ENCODE data around the gene FOCAD. TPM values are rescaled to one million over a fixed set of nuclear protein-coding genes. Genes with fewer than 3 reads are reported as not detected.

Gene FOCAD
- total RNA-seq, 1 donor from 2014 or later = 28.7 TPM

DNA sequence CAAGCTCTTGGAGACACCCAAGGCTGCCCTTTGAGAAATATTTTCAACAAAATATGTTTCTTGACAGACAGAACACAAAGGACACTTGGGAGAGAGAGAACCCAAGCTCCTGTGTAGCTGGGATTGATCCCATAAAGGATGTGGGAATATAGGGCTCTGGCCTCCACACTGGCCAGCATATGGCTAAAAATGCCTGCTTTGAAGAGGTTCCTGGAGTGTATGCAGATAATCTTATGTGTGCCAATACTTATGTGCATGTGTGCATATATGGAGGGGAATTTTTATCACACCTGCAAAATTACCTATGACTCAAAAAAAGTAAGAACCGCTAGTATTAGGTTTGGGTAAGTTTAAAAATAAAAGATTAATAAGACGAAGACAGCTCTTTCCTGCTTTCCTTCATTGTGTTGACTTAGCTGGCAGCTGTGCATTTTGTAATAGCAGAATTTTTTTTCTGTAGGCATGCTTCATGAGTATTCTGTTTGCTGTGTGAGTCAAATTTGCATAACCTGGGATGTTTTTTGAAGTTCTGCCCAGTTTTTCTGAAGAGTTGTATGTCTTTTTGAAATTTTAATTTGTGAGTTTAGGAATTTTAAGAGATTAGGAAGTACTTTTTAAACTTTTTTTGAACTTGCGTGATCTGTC is 304.7 kb downstream of the FOCAD start:
- Mint-ChIP-seq H3K36me3 (ENCODE audit: low read depth) (peaks cover 20% of the 10 kb centered on the region), H3K27ac (ENCODE audit: unreplicated experiment) (no peak overlapping the region), H3K4me3 (ENCODE audit: unreplicated experiment) (no peak overlapping the region), H3K27me3 (ENCODE audit: low read depth) (no peaks in the 10 kb centered on the region), H3K4me1 (ENCODE audit: low read depth) (peaks cover 38% of the 10 kb centered on the region), H3K9me3 (ENCODE audit: low read depth) (no peaks in the 10 kb centered on the region)
- DNase-seq (ENCODE audit: low spot score) = no peak
- TF ChIP-seq, protein P1, sequence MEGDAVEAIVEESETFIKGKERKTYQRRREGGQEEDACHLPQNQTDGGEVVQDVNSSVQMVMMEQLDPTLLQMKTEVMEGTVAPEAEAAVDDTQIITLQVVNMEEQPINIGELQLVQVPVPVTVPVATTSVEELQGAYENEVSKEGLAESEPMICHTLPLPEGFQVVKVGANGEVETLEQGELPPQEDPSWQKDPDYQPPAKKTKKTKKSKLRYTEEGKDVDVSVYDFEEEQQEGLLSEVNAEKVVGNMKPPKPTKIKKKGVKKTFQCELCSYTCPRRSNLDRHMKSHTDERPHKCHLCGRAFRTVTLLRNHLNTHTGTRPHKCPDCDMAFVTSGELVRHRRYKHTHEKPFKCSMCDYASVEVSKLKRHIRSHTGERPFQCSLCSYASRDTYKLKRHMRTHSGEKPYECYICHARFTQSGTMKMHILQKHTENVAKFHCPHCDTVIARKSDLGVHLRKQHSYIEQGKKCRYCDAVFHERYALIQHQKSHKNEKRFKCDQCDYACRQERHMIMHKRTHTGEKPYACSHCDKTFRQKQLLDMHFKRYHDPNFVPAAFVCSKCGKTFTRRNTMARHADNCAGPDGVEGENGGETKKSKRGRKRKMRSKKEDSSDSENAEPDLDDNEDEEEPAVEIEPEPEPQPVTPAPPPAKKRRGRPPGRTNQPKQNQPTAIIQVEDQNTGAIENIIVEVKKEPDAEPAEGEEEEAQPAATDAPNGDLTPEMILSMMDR (IDR thresholded peaks at IDR 0.05) = no peak

DNA sequence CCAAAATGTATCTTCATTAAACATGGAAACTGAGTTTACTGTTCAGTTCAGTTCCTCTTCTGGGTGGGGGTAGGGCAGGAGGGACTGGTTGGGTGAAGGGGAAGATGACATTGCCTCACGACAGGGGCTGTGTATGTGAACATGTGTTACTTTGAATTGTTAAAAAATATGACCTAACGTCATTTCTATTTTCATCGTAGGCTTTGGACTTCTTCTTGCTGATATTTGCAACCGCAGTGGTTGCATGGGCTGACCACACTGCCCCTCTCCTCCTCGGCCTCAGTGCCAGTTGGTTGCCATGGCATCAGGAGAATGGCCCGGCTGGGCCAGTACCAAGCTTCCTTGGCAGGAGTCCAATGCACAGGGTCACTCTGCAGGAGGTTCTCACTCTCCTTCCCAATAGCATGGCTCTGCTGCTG is 305.9 kb downstream of the FOCAD start:
- Mint-ChIP-seq H3K4me1 (ENCODE audit: low read depth) (peaks cover 27% of the 10 kb centered on the region), H3K36me3 (ENCODE audit: low read depth) (peaks cover 22% of the 10 kb centered on the region), H3K27ac (ENCODE audit: unreplicated experiment) (no peak overlapping the region), H3K27me3 (ENCODE audit: low read depth) (no peaks in the 10 kb centered on the region), H3K9me3 (ENCODE audit: low read depth) (no peaks in the 10 kb centered on the region), H3K4me3 (ENCODE audit: unreplicated experiment) (no peak overlapping the region)
- TF ChIP-seq, protein P1 (IDR thresholded peaks at IDR 0.05) = no peak
- DNase-seq (ENCODE audit: low spot score) = no peak

DNA sequence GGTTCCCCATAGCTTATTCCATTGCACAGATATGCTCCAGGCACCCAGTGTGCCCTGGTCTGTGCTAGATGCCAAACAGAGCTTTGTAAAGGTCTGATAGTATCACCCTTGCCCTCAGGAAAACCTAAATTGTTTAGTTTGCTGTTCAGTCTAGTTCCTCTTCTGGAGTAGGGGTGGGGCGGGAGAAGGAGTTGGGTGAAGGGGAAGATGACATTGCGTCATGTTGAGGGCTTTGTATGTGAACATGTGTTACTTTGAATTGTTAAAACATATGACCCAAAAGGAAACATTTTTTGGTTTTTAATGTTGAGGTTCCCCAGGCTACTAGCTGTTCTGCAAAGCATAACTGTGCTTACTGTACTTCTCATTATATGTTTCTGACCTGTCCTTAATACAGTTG is 306.8 kb downstream of the FOCAD start:
- Mint-ChIP-seq H3K4me3 (ENCODE audit: unreplicated experiment) (no peak overlapping the region), H3K9me3 (ENCODE audit: low read depth) (no peaks in the 10 kb centered on the region), H3K4me1 (ENCODE audit: low read depth) (peaks cover 27% of the 10 kb centered on the region), H3K36me3 (ENCODE audit: low read depth) (peaks cover 27% of the 10 kb centered on the region), H3K27ac (ENCODE audit: unreplicated experiment) (no peak overlapping the region), H3K27me3 (ENCODE audit: low read depth) (no peaks in the 10 kb centered on the region)
- TF ChIP-seq, protein P1 (IDR thresholded peaks at IDR 0.05) = no peak
- DNase-seq (ENCODE audit: low spot score) = no peak

DNA sequence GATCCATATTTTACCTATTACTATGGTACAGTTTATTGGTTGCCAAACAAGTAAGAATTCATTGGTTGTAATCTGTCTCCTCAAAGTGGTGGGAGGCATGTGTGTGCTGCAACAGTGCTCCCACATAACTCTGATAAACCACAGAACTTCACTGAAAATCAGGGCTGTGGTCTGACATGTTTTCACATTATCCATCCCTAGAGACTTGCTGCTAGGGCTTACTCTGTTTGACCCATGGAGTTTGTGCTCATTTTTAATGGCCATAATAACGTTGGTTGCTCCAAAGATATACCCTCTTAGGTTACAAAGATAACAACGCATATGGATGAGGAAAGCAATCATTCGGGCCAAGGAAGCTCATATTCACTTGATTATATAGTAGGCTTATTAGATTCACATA is 310.4 kb downstream of the FOCAD start:
- H3K4me1 Mint-ChIP-seq (ENCODE audit: low read depth) = peaks cover 11% of the 10 kb centered on the region
- no peak for DNase-seq (ENCODE audit: low spot score)
- no peaks in the 10 kb centered on the region for H3K9me3 Mint-ChIP-seq (ENCODE audit: low read depth)
- no peak overlapping the region for H3K27ac Mint-ChIP-seq (ENCODE audit: unreplicated experiment)
- TF ChIP-seq, protein P1 (IDR thresholded peaks at IDR 0.05) = no peak
- H3K4me3 Mint-ChIP-seq (ENCODE audit: unreplicated experiment) = no peak overlapping the region
- no peaks in the 10 kb centered on the region for H3K27me3 Mint-ChIP-seq (ENCODE audit: low read depth)
- H3K36me3 Mint-ChIP-seq (ENCODE audit: low read depth) = peaks cover 27% of the 10 kb centered on the region

DNA sequence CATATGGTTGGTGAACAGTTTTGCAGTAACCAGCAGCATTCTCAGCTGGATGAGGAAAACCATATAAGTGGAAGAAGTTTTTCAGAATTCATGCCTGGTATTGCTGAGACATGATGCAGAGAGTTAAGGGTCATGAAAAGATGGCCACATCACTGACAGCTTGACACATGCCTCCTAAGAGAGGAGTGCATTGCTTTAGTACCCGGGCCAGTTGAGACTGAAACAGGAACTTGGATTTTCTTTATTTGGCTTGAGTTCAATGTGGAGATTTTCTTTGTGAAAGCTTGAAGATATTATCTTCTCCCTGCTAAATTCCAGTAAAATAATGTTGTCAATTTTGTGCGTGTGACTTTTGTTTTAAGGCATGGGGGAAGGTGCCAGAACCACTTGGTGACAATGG is 311.6 kb downstream of the FOCAD start:
- peaks cover 21% of the 10 kb centered on the region for H3K36me3 Mint-ChIP-seq (ENCODE audit: low read depth)
- H3K27ac Mint-ChIP-seq (ENCODE audit: unreplicated experiment) = no peak overlapping the region
- TF ChIP-seq, protein P1 (IDR thresholded peaks at IDR 0.05) = no peak
- DNase-seq (ENCODE audit: low spot score) = no peak
- peaks cover under 1% of the 10 kb centered on the region for H3K4me1 Mint-ChIP-seq (ENCODE audit: low read depth)
- no peak overlapping the region for H3K4me3 Mint-ChIP-seq (ENCODE audit: unreplicated experiment)
- H3K9me3 Mint-ChIP-seq (ENCODE audit: low read depth) = peaks cover 3% of the 10 kb centered on the region
- H3K27me3 Mint-ChIP-seq (ENCODE audit: low read depth) = no peaks in the 10 kb centered on the region

Measured in chondrocyte (in vitro differentiated cells).